NCI-H2107 (cell line): ENCODE data around the gene NCAN.
"Not testable (repeated sequence)": the region's sequence is repeated elsewhere in the genome, so short reads cannot be mapped to it uniquely, and the experiment has no call there.

Experiments used
- DNase-seq: peaks from one replicate; lab custom pipeline; 2025; lab: John Stamatoyannopoulos, UW

Gene NCAN

GRCh38 chr19:19193926-19194325, 17.8 kb upstream of the NCAN start:
- DNase-seq, result no peak

GRCh38 chr19:19201697-19202630, 9.8 kb upstream of the NCAN start:
- DNase-seq, result no peak

- DNase-seq, result no peak
Observed at GRCh38 chr19:19202707-19203011, 9.1 kb upstream of the NCAN start.

- DNase-seq, result no peak
Observed at GRCh38 chr19:19203012-19203856, 8.5 kb upstream of the NCAN start, which contains the start of gene NR2C2AP. TSS of gene NR2C2AP (minus strand) at chr19:19203414. CDS start at chr19:19203060, 354 bp downstream.

- no peak for DNase-seq
Observed at GRCh38 chr19:19204181-19204580, 7.6 kb upstream of the NCAN start.

- no peak for DNase-seq
Observed at GRCh38 chr19:19205416-19206410, 6.0 kb upstream of the NCAN start.

GRCh38 chr19:19206938-19207337, 4.8 kb upstream of the NCAN start:
- no peak for DNase-seq

- DNase-seq, result no peak
Observed at GRCh38 chr19:19207637-19208572, 3.9 kb upstream of the NCAN start.

GRCh38 chr19:19209372-19209771, 2.4 kb upstream of the NCAN start:
- DNase-seq, result no peak

- no peak for DNase-seq
Observed at GRCh38 chr19:19212916-19213315, 1.2 kb downstream of the NCAN start.

GRCh38 chr19:19213426-19214158, 1.8 kb downstream of the NCAN start:
- DNase-seq, result no peak

- no peak for DNase-seq
Observed at GRCh38 chr19:19214159-19214490, 2.4 kb downstream of the NCAN start.

- DNase-seq, result no peak
Observed at GRCh38 chr19:19214892-19215291, 3.1 kb downstream of the NCAN start.

GRCh38 chr19:19215792-19216191, 4.0 kb downstream of the NCAN start:
- no peak for DNase-seq

- no peak for DNase-seq
Observed at GRCh38 chr19:19217099-19217498, 5.3 kb downstream of the NCAN start.

- no peak for DNase-seq
Observed at GRCh38 chr19:19218911-19219310, 7.2 kb downstream of the NCAN start.

GRCh38 chr19:19221000-19221399, 9.2 kb downstream of the NCAN start:
- DNase-seq, result not testable (repeated sequence)

- no peak for DNase-seq
Observed at GRCh38 chr19:19223060-19223459, 11.3 kb downstream of the NCAN start.

- no peak for DNase-seq
Observed at GRCh38 chr19:19223636-19224035, 11.9 kb downstream of the NCAN start.
